Measurements from ENCODE around the gene TMEM238.
A peak's percentile ranks its signal among the peaks of the same experiment; 100 is the strongest.
"Not testable (repeated sequence)": the region's sequence is repeated elsewhere in the genome, so short reads cannot be mapped to it uniquely, and the experiment has no call there.

The TMEM238 gene

DNA sequence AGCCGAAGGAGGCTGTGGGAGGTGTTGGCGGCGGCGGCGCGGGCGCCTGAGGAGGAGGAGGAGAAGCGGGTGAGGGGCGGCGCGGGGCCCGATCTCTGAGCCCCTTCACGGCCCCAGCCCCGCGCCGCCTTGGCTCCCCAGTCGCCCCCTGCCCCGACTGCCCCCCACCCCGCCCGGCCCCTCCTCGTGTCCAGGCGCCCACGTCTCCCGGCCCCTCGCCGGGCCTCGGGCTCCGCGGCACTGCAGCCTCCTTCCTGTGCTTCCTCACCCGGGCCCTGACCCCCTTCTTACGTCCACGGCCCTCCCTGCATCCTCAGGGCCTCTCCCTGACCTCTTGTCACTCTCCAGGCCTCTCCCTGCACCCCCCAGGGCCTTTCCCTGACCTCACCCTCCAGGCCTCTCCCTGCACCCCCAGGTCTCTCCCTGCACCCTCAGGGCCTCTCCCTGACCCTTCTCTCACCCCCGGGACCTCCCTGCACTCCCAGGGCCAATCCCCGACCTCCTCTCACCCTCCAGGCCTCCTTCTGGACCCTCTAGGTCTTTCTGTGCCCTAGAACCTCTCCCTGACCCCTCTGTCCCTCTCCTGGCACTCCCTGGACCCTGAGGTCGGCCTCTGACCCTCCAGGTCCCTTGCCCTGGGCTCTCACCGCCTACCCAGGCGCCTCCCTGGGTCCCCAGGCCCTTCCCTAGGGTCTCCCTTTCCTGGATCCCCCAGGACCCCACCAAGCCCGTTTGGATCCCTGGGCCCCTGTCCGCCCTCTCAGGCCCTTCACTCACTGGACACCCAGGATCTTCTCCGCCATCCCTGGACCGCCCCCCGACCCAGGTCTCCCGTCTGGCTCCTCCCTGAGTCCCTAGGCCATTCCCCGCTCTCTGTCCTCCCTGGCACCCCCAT lies 44.0 kb downstream of the TMEM238 start:
- DNase-seq (ENCODE audit: low read depth): no peak

DNA sequence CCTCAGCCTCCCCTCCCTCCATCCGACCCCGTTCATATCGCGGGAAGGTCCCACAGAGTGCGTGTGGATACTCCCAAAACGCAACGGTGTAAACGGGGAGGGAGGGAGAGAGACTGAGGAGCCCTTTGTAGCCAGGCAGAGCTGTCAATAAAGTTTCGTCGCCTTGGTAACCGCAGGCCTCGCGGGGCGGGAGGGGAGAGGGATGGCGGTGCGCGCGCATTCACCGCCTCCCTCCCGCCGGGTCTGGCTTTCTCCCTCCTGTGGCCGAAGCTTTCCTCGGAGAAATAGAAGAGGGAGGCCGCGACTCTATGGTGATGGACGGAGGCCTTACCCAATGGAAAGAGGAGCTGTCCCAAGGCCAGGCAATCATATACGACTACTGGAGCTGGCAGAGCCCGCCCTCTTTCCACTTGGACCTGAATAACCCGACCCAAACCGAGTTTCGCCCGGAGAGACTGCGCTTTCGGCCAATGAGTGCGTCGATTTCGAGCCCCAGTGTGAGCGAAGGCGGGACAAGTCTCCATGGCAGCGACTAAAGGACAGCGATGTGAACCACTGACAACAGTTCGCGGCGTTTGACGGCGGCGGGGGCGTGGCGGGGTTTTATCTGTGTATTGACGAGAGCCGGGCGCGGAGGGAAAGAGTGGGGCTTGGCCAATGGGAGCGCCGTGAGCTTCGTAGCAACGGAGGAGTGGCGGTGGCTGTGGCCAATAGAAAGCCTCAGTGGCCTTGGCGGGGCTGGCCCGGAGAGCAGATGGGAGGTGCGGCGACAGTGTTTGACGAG lies 44.8 kb downstream of the TMEM238 start, which contains the start of gene KMT5C:
TSS of gene KMT5C (plus strand) at position 772 of the 784 bp plus-strand sequence. CDS start 2,061 bp downstream, outside the sequence.
- peak; percentile 100 for DNase-seq (ENCODE audit: low read depth)

DNA sequence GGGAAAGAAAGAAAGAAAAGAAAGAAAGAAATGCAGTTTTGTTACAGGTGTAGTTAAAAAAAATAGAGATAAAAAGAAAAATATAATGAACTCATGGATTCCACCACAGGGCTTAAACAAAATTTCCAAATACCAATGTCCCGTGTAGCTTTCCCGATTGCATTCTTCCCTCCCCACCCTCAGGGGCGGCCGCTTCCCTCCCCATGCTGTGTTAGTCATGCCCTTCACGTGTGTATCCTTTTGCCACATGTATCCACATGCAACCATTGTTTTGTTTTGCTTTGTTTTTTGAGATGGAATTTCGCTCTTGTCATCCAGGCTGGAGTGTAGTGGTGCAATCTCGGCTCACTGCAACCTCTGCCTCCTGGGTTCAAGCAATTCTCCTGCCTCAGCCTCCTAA lies 48.0 kb downstream of the TMEM238 start:
- peak; percentile 58 for DNase-seq (ENCODE audit: low read depth)

DNA sequence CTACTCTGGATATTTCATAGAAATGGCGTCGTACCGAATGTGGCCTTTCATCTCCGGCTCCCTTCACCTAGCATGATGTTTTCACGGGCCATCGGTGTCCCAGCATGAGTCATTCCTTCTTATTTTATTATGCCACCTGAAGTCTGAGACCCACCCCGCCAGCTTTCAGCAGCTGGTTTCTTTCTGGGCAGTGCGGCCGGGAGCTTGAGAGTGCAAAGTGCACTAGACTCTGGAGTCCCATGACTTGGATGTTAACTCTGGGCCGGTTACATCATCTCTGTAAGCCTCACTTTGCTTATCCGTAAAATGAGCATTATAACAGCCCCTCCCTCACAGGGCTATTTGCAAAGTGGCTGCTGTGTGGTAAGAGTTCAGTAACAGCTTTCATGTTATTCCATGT lies 50.2 kb downstream of the TMEM238 start:
- no peak for DNase-seq (ENCODE audit: low read depth)

DNA sequence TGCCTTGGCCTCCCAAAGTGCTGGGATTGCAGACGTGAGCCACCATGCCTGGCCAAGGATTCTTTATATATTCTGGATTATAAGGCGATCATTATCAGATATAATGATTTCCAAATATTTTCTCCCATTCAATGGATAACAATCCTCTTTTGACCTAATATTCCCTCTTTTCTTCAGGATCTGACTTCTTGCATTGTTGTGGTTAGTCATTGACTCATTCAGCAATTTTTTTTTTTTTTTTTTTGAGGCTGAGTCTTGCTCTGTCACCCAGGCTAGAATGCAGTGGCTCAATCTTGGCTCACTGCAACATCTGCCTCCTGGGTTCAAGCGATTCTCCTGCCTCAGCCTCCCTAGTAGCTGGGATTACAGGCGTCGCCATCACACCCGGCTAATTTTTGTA lies 54.3 kb downstream of the TMEM238 start:
- not testable (repeated sequence) for DNase-seq (ENCODE audit: low read depth)
